AG10803 (cell line): ENCODE results near the gene FBLN7.

Experiments
- DNase-seq: peaks from one replicate; pipeline ENCODE4 v3.0.0; 2010; ENCODE audit warnings: low read depth
- H3K4me3 ChIP-seq: 2 replicates; pipeline ENCODE4 v1.5.1; 2011; ENCODE audit warnings: mild to moderate bottlenecking, low read length, control low read depth
- TF ChIP-seq, protein P1 (sequence below): conservative IDR thresholded peaks from 2 replicates; pipeline ENCODE4 v1.5.1; 2011; ENCODE audit warnings: mild to moderate bottlenecking, low read length, control low read depth, inconsistent platforms

Gene FBLN7

DNA sequence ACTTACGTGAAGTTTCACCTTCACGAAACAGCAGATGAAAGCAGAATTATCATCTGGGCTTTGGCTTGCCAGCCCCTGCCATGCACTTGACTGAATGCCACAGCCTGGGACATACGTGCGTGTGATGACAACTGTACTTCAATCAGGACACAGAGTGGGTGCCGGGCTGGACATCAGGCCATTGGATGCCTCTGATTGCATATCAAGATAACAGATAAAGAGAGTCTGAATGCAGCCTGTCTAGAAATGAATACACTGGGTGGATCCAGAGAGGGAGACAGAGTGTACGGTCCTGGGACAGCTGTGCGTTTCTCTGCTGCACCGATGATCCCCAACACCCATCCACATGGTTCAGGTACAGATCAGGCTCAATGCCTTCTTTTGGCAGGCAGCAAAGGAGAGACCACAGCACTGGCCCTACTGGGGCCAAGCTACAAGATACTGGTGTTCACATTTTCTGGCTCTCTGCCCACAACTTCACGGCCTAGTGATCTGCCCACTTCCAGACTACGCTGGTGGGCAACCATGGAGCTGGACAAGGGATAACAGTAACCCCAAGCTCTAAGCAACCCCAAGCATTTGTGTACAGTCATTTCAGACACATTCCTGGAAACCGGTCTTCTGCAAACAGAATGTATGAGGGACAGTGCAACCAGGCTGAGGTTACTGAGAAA lies 35.6 kb downstream of the FBLN7 start:
- TF ChIP-seq, protein P1, sequence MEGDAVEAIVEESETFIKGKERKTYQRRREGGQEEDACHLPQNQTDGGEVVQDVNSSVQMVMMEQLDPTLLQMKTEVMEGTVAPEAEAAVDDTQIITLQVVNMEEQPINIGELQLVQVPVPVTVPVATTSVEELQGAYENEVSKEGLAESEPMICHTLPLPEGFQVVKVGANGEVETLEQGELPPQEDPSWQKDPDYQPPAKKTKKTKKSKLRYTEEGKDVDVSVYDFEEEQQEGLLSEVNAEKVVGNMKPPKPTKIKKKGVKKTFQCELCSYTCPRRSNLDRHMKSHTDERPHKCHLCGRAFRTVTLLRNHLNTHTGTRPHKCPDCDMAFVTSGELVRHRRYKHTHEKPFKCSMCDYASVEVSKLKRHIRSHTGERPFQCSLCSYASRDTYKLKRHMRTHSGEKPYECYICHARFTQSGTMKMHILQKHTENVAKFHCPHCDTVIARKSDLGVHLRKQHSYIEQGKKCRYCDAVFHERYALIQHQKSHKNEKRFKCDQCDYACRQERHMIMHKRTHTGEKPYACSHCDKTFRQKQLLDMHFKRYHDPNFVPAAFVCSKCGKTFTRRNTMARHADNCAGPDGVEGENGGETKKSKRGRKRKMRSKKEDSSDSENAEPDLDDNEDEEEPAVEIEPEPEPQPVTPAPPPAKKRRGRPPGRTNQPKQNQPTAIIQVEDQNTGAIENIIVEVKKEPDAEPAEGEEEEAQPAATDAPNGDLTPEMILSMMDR: no peak
- no peak overlapping the region for H3K4me3 ChIP-seq
- no peak for DNase-seq

DNA sequence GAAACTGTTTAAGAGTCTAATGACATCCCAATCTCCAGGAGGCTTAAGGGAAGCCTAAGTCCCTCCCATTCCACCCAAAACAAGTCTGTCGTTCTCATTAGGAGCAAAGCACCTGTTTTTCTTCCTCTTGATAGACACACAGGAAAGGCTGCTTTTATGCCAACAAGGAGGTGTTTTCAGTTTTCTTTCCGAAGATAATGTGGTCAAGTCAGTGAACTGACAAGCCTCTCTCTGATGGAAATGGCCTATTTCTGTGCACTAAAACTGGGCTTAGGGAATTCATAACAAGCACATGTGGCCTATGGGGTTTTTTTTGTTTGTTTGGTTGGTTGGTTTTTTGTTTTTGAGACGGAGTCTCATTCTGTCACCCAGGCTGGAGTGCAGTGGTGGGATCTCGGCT lies 36.2 kb downstream of the FBLN7 start:
- TF ChIP-seq, protein P1: no peak
- no peak overlapping the region for H3K4me3 ChIP-seq
- no peak for DNase-seq

DNA sequence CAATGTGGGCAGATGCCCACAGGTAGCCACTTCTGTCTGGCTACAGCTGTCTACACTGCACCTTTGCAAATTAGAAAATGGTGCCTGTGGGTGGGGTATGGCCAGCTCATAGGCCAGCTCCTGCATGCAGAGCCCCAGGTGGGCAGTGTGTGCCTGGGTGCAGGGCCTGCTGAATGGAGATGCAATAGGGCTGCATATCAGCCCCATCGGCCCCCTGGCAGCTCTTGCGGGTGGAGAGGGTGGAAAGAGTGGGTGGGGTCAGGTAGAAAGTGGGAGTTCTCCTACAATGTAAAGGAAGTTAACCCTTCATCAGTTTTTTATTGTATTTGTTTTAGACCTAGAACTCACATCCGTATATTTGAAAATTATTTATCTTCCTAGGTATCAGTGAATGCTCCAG lies 37.1 kb downstream of the FBLN7 start:
- DNase-seq: no peak
- no peak overlapping the region for H3K4me3 ChIP-seq
- TF ChIP-seq, protein P1: no peak

DNA sequence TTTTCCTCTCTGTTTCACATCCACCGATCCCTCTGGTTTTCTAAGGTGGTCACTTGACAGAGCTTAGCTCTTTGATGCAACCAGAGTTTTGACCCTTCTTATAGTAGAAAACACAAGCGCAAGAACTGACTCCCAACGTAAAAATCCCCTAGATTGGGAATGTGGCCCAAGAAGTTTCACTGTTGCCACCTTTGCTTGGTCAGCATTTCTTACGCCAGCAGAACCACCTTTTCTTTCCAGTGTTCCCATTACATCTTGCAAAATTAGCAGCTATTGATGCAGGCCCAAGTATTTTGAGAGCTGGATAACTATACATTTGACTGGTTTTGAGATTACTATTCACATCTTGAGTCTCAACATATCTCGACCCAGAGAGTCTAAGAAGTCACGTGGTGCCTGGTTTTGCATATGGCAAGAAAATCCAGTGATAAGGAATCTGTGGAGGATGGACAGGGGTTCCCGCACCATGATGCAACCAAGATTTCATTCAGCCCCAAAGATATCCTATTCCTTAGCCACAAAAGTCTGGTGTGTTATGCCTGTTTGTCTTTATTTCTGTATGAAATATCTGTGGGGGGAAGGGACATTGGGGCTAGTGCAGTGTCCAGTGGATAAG lies 37.9 kb downstream of the FBLN7 start:
- TF ChIP-seq, protein P1: no peak
- DNase-seq: no peak
- H3K4me3 ChIP-seq: no peak overlapping the region

DNA sequence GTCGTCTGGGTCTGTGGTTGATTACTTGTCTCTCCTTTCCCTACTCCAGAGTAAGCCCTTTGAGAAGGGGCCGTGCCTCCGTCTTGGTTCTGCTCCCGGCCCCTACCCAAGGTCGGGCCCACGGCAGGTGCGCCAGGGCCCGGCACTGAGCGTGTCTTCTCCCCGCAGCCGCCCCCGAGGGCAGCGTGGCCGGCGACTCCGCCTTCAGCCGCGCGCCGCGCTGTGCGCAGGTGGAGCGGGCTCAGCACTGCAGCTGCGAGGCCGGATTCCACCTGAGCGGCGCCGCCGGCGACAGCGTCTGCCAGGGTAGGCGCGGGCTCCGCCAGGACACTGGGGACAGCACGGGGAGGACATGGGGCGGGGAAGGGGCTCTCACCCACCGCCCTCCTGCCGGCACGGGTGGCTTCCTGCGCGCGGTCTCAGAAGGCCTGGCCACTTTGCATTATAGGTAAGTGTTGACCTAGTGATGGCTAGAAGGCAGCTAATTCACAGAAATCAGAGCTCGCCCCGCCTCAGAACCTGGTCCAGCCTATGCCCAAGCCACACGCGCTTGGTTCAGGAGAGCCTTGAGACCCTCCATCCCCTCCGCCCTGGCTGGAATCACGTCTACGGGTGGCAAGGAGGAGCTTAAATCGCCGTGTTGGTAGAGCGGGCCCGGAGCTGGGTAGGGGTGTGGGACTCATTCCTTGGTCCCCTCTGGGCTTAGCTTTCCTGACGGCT lies 43.5 kb downstream of the FBLN7 start:
- H3K4me3 ChIP-seq: no peak overlapping the region
- TF ChIP-seq, protein P1: no peak
- DNase-seq: no peak

DNA sequence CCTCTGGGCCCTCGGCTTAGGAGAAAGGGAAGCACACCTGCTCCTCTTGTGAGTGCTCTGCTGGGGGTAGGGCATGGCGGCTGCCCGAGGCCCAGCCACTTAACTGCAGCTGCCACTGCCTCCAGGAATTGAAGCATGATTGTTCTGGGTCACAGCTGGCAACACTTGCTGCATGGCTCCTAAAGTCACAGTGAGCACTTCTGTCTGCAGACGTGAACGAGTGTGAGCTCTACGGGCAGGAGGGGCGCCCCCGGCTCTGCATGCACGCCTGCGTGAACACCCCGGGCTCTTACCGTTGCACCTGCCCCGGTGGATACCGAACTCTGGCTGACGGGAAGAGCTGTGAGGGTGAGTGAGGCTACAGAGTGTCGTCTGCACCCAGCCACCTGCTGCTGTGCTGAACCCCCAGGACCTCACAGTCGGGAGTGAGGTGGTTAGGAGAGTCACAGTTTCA lies 44.4 kb downstream of the FBLN7 start:
- TF ChIP-seq, protein P1: no peak
- DNase-seq: no peak
- no peak overlapping the region for H3K4me3 ChIP-seq
